Esophagus squamous epithelium (tissue), 4 donors: ENCODE measurements around the gene FAM185A.

Experiments used
- POLR2A ChIP-seq, 4 donors: fragments of 450-650 bp; IDR thresholded peaks; one replicate each; pipeline ENCODE4 v1.6.1; 2017; ENCODE audit warnings: antibody characterized with exemption in 4 of 4, mild to moderate bottlenecking in 4 of 4, moderate library complexity in 3 of 4
- TF ChIP-seq, protein P1 (sequence below), 6 experiments: fragments of 450-650 bp in 4 of 6; fragments of 200-600 bp in 2 of 6; sonication (generic) in 2 of 6; IDR thresholded peaks; one replicate each; pipeline ENCODE4 v1.5.1; 2016 to 2019; ENCODE audit warnings: antibody characterized with exemption in 6 of 6, mild to moderate bottlenecking in 4 of 6, moderate library complexity in 4 of 6

DNA sequence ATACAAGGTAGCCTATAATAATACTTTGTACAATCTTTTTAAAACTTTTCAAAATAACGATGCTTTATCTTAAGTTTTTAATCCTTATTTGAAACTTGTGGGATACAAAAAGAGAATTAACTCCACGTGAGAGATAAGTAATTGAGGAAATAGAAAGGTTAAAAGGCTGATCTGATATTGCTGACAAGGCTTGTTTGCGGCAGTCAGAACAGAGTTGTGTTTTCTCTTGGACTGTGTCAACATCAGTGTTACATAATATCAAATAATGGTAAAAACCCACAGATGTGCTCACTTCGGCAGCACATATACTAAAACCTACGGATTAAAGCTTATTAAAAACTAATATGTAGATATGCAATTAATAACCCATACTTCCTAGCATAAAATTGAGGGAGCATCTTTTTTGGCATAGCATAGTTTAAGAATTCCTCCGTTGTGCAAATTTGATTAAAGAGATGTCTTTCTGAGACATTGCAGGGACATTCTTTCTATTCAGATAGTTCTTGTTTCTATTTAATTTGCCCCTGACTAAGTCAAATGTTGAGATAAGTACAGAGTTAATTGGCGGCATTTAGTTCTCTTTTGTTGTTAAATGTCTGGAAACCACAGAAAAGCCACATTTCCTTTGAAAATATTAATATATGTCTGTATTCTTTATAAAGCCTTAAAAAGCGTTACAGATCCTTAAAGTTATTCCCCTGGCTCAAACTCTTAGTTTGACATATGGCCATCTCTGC, 63.3 kb downstream of the FAM185A start:
- TF ChIP-seq, protein P1, sequence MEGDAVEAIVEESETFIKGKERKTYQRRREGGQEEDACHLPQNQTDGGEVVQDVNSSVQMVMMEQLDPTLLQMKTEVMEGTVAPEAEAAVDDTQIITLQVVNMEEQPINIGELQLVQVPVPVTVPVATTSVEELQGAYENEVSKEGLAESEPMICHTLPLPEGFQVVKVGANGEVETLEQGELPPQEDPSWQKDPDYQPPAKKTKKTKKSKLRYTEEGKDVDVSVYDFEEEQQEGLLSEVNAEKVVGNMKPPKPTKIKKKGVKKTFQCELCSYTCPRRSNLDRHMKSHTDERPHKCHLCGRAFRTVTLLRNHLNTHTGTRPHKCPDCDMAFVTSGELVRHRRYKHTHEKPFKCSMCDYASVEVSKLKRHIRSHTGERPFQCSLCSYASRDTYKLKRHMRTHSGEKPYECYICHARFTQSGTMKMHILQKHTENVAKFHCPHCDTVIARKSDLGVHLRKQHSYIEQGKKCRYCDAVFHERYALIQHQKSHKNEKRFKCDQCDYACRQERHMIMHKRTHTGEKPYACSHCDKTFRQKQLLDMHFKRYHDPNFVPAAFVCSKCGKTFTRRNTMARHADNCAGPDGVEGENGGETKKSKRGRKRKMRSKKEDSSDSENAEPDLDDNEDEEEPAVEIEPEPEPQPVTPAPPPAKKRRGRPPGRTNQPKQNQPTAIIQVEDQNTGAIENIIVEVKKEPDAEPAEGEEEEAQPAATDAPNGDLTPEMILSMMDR (IDR thresholded peaks at IDR 0.05) = no peak
- no peak for TF ChIP-seq POLR2A (IDR thresholded peaks at IDR 0.05)
